Testis (tissue), 3 donors: ENCODE measurements around the gene ARHGAP22. TPM values are rescaled to one million over a fixed set of nuclear protein-coding genes. Genes with fewer than 3 reads are reported as not detected.

ENCODE experiments used
- DNase-seq: peaks from one replicate; pipeline ENCODE4 v3.0.0-alpha.2; 2019
- H3K27ac ChIP-seq, 2 donors: fragments of 200-600 bp; sonication (generic); one replicate each; pipeline ENCODE4 v1.5.1; 2019
- H3K27me3 ChIP-seq: fragments of 200-600 bp; sonication (generic); one replicate; pipeline ENCODE4 v1.5.1; 2019
- H3K36me3 ChIP-seq: fragments of 200-600 bp; sonication (generic); one replicate; pipeline ENCODE4 v1.5.1; 2017; ENCODE audit warnings: low read depth; ENCODE audit errors: missing control alignments
- H3K4me1 ChIP-seq: fragments of 200-600 bp; sonication (generic); one replicate; pipeline ENCODE4 v1.5.1; 2019
- H3K4me3 ChIP-seq, 2 donors: fragments of 200-600 bp; sonication (generic); one replicate each; pipeline ENCODE4 v1.5.1; 2017 to 2019
- H3K9me3 ChIP-seq: fragments of 200-600 bp; sonication (generic); one replicate; pipeline ENCODE4 v1.5.1; 2017
- CTCF ChIP-seq, 3 experiments: fragments of 450-650 bp in 2 of 3; fragments of 200-600 bp in 1 of 3; sonication (generic) in 1 of 3; IDR thresholded peaks; one replicate each; pipeline ENCODE4 v1.5.1; 2016 to 2019; ENCODE audit warnings: antibody characterized with exemption in 3 of 3, mild to moderate bottlenecking in 2 of 3, moderate library complexity in 1 of 3
- POLR2A ChIP-seq: fragments of 450-650 bp; IDR thresholded peaks from one replicate; pipeline ENCODE4 v1.6.1; 2017; ENCODE audit warnings: antibody characterized with exemption, mild to moderate bottlenecking, moderate library complexity
- WGBS, 2 donors: methylation state at CpG; one replicate each; pipeline ENCODE4 v1.1.5; 2018; 5-methylcytosine and 5-hydroxymethylcytosine counted together
- intact Hi-C: fragments of 100-400 bp; cut with DNase I; formaldehyde crosslinking; loops from one replicate; pipeline ENCODE4 v1.15.1; 2023; ENCODE audit warnings: low total_unique reads
- polyA plus RNA-seq: library from polyadenylated mRNA; stranded (reverse); fragments of 350-450 nt; fragmentation: Illumina TruSeq; extraction: RNeasy Lipid Tissue Mini Kit (QIAGEN cat#74804); gene quantifications from one replicate; pipeline ENCODE4 v1.2.3, GENCODE V29; 2014; ENCODE audit warnings: low read depth, low replicate concordance; ENCODE audit not compliant: insufficient read depth
- total RNA-seq, 2 donors: library from RNA; depleted of rRNA; stranded (reverse); fragments of >200 nt; gene quantifications; one replicate each; pipeline ENCODE4 v1.2.3, GENCODE V29; 2016

The ARHGAP22 gene
- total and polyA plus RNA-seq, 3 donors from 2014 or later = 6.2 to 11.9 (median 8.8) TPM

GRCh38 chr10:48456808-48457761, 147.8 kb downstream of the ARHGAP22 start:
- TF ChIP-seq POLR2A = no peak
- TF ChIP-seq CTCF (IDR thresholded peaks at IDR 0.05) = no peak
- H3K27me3 ChIP-seq = no peaks in the 10 kb centered on the region
- no peak for DNase-seq
- intact Hi-C loops = no loop called here
- no peak overlapping the region for H3K27ac ChIP-seq
- no peaks in the 10 kb centered on the region for H3K9me3 ChIP-seq
- 76 to 88% methylated on average over 5 to 24 of the region's 24 CpGs for WGBS, 2 donors
- no peaks in the 10 kb centered on the region for H3K36me3 ChIP-seq
- H3K4me3 ChIP-seq = no peak overlapping the region
- H3K4me1 ChIP-seq = peaks cover 26% of the 10 kb centered on the region

GRCh38 chr10:48456361-48456804, 148.5 kb downstream of the ARHGAP22 start:
- no peak overlapping the region for H3K27ac ChIP-seq
- 43 to 62% methylated on average over 9 of the region's 9 CpGs for WGBS, 2 donors
- no peak for DNase-seq
- intact Hi-C loops = no loop called here
- no peaks in the 10 kb centered on the region for H3K27me3 ChIP-seq
- no peak overlapping the region for H3K4me3 ChIP-seq
- H3K36me3 ChIP-seq = no peaks in the 10 kb centered on the region
- H3K9me3 ChIP-seq = no peaks in the 10 kb centered on the region
- peaks cover 26% of the 10 kb centered on the region for H3K4me1 ChIP-seq
- TF ChIP-seq POLR2A (no peak), CTCF (IDR thresholded peaks at IDR 0.05) (no peak)

GRCh38 chr10:48455392-48456151, 149.3 kb downstream of the ARHGAP22 start:
- H3K9me3 ChIP-seq = no peaks in the 10 kb centered on the region
- 75 to 83% methylated on average over 4 to 15 of the region's 15 CpGs for WGBS, 2 donors
- intact Hi-C loops = no loop called here
- DNase-seq = no peak
- TF ChIP-seq POLR2A (no peak), CTCF (IDR thresholded peaks at IDR 0.05) (no peak)
- H3K4me3 ChIP-seq = no peak overlapping the region
- H3K27me3 ChIP-seq = no peaks in the 10 kb centered on the region
- H3K4me1 ChIP-seq = peaks cover 26% of the 10 kb centered on the region
- no peaks in the 10 kb centered on the region for H3K36me3 ChIP-seq
- H3K27ac ChIP-seq = no peak overlapping the region

GRCh38 chr10:48455055-48455391, 149.8 kb downstream of the ARHGAP22 start:
- intact Hi-C loops = no loop called here
- Histone ChIP-seq H3K4me3 (no peak overlapping the region), H3K4me1 (peaks cover 26% of the 10 kb centered on the region), H3K36me3 (no peaks in the 10 kb centered on the region), H3K9me3 (no peaks in the 10 kb centered on the region), H3K27me3 (no peaks in the 10 kb centered on the region), H3K27ac (no peak overlapping the region)
- 76 to 89% methylated on average over 11 of the region's 11 CpGs for WGBS, 2 donors
- no peak for DNase-seq
- no peak for TF ChIP-seq POLR2A
- TF ChIP-seq CTCF (IDR thresholded peaks at IDR 0.05) = no peak
